ENCODE measurements around the gene CRYBB1. TPM values are rescaled to one million over a fixed set of nuclear protein-coding genes. Genes with fewer than 3 reads are reported as not detected.

CRYBB1 gene
- total RNA-seq, 1 donor from 2014 or later = 0.55 TPM

GRCh38 chr22:26599505-26599904 is 18.3 kb downstream of the CRYBB1 start:
- no peak overlapping the region for H3K4me3 ChIP-seq
- intact Hi-C loops (cut with DNase I) = no loop called here
- TF ChIP-seq, protein P1, sequence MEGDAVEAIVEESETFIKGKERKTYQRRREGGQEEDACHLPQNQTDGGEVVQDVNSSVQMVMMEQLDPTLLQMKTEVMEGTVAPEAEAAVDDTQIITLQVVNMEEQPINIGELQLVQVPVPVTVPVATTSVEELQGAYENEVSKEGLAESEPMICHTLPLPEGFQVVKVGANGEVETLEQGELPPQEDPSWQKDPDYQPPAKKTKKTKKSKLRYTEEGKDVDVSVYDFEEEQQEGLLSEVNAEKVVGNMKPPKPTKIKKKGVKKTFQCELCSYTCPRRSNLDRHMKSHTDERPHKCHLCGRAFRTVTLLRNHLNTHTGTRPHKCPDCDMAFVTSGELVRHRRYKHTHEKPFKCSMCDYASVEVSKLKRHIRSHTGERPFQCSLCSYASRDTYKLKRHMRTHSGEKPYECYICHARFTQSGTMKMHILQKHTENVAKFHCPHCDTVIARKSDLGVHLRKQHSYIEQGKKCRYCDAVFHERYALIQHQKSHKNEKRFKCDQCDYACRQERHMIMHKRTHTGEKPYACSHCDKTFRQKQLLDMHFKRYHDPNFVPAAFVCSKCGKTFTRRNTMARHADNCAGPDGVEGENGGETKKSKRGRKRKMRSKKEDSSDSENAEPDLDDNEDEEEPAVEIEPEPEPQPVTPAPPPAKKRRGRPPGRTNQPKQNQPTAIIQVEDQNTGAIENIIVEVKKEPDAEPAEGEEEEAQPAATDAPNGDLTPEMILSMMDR (IDR thresholded peaks at IDR 0.05) = no peak
- H3K27me3 ChIP-seq = no peaks in the 10 kb centered on the region
- ATAC-seq = no peak
- no peak overlapping the region for H3K27ac ChIP-seq
- DNase-seq = no peak
- H3K4me1 ChIP-seq = no peaks in the 10 kb centered on the region
- H3K9me3 ChIP-seq = no peaks in the 10 kb centered on the region
- no peaks in the 10 kb centered on the region for H3K36me3 ChIP-seq

DNA sequence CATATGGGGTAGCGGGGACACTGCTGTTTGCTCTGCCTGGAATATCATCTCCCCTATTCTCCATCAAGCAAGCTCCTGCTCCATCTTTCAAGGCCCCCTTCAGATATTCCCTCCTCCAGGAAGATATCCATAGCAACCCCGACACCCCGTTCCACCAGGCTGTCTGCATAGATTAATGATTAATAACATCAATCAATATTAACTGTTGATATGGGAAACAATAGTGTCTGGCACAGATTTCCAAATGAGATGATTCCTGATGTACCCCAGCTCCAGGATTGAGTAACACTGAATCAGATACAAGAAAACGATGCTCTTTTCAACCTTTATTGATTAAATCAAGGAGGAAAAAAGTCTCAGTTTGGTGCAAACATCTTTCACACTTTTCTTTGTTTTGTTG is 20.3 kb downstream of the CRYBB1 start:
- no peaks in the 10 kb centered on the region for H3K9me3 ChIP-seq
- H3K27ac ChIP-seq = no peak overlapping the region
- H3K4me3 ChIP-seq = no peak overlapping the region
- no peaks in the 10 kb centered on the region for H3K36me3 ChIP-seq
- DNase-seq (no peak), ATAC-seq (no peak)
- peaks cover under 1% of the 10 kb centered on the region for H3K4me1 ChIP-seq
- intact Hi-C loops (cut with DNase I) = no loop called here
- H3K27me3 ChIP-seq = no peaks in the 10 kb centered on the region
- TF ChIP-seq, protein P1 (IDR thresholded peaks at IDR 0.05) = no peak

DNA sequence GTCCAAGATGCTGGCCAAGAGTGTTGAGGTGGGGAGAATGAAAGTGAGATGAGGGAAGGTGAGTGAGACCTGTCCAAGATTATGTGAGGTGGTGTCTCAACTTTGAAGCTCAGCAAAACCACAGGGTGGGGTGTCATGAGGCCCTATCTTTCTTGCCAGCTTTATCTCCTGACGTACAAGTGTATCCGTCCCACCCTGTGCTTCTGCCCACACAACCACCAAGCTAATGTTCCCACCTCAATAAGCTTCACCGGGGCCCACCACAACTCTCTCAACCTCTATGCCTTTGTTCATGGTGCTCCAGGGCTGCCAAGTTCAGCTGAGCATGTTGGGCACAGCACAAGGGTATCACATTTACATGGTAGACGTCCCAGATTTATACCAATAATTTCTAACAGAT is 20.8 kb downstream of the CRYBB1 start:
- TF ChIP-seq, protein P1 (IDR thresholded peaks at IDR 0.05) = no peak
- Histone ChIP-seq H3K27me3 (no peaks in the 10 kb centered on the region), H3K4me1 (peaks cover 4% of the 10 kb centered on the region), H3K36me3 (no peaks in the 10 kb centered on the region), H3K27ac (no peak overlapping the region), H3K9me3 (no peaks in the 10 kb centered on the region), H3K4me3 (no peak overlapping the region)
- DNase-seq (no peak), ATAC-seq (no peak)
- intact Hi-C loops (cut with DNase I) = no loop called here

- H3K9me3 ChIP-seq = no peaks in the 10 kb centered on the region
- no peak for DNase-seq
- no peak overlapping the region for H3K27ac ChIP-seq
- no peak for ATAC-seq
- no peaks in the 10 kb centered on the region for H3K27me3 ChIP-seq
- H3K36me3 ChIP-seq = no peaks in the 10 kb centered on the region
- peaks cover 15% of the 10 kb centered on the region for H3K4me1 ChIP-seq
- TF ChIP-seq, protein P1 (IDR thresholded peaks at IDR 0.05) = no peak
- intact Hi-C loops (cut with DNase I) = no loop called here
- H3K4me3 ChIP-seq = no peak overlapping the region
Measured at GRCh38 chr22:26593763-26594162, 24.1 kb downstream of the CRYBB1 start.

GRCh38 chr22:26592421-26592891 is 25.4 kb downstream of the CRYBB1 start:
- ATAC-seq (no peak), DNase-seq (no peak)
- Histone ChIP-seq H3K27ac (no peak overlapping the region), H3K4me1 (peaks cover 19% of the 10 kb centered on the region), H3K4me3 (no peak overlapping the region), H3K36me3 (no peaks in the 10 kb centered on the region), H3K27me3 (no peaks in the 10 kb centered on the region), H3K9me3 (no peaks in the 10 kb centered on the region)
- TF ChIP-seq, protein P1 (IDR thresholded peaks at IDR 0.05) = no peak
- intact Hi-C loops (cut with DNase I) = no loop called here
